Stimulated activated naive CD4-positive, alpha-beta T cell treated with Interleukin-2 at 50 U/mL for 16 hours (primary cell): ENCODE measurements around the gene MAK.
"Not testable (repeated sequence)": the region's sequence is repeated elsewhere in the genome, so short reads cannot be mapped to it uniquely, and the experiment has no call there.

ENCODE experiments used
- DNase-seq: peaks from one replicate; lab custom pipeline; 2025; lab: John Stamatoyannopoulos, UW

The MAK gene

GRCh38 chr6:10725716-10726115, 112.6 kb downstream of the MAK start:
- no peak for DNase-seq

DNA sequence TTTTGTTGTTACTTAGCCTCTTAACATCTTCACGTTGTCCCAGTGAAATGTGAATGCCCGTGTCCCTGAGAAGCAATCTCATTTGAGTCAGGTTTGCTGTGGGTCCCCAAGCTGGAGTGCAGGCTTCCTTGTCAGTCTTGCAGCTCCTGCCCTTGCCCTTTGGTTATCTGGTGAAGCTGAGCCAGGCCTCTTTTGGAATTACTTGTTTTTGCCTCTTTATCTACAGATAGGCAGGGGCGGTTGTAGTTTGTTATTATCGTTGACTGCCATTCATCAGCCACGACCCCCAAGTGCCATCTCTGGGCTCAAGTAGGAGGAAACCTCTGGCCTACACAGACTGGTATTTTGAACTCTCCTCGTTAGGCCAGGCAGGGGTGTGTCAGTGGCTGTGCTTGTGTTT, 113.3 kb downstream of the MAK start:
- no peak for DNase-seq

DNA sequence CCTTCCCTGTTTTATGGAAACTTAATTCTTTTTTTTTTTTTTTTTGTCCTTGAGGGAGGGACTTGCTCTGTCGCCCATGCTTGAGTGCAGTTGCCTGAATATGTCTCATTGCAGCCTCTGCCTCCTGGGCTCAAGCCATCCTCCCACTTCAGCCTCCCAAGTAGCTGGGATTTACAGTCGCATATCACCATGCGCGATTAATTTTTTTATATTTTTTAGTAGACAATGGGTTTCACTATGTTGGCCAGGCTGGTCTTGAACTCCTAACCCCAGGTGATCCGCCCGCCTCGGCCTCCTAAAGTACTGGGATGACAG, 114.8 kb downstream of the MAK start:
- no peak for DNase-seq

DNA sequence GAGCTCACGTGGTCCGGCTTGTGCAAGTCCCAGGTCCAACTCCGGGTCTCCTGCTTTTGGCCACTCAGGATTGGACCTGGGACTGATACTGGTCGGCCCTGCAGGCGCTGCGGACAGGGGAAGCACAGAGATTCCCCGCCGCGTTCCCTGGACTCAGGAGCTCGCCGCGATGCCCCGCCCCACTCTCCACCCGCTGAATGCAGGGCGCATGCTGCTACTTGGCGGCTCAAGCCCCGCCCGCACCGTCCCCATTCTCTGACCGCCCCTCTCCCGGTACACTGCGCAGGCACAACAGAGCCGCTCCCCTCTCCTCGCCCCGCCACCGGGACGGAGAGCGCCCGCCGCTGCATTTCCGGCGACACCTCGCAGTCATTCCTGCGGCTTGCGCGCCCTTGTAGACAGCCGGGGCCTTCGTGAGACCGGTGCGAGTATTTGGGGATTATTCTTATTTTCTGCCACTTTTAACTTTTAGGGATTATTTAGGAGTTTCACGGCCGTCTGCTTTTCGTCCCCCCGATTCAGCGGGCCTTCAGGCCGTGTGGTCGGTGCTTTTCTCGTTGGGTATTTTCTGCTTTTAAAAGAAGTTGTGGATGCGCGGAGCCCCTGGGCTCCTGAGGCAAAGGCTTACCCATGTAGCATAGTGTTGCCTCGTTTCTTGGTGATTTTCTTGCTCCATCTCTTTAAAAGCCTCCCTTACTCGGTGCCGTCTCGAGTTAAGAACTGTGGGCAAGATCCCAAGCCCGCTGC, 115.3 kb downstream of the MAK start, which contains the start of gene TMEM14C:
TMEM14C (plus strand) TSS at position 251 of the 747 bp plus-strand sequence. CDS start 1,544 bp downstream, outside the sequence.
- DNase-seq: peak; percentile 87

- no peak for DNase-seq
Measured at GRCh38 chr6:10722570-10722819, 115.8 kb downstream of the MAK start.

- DNase-seq: no peak
Measured at GRCh38 chr6:10721850-10722569, 116.3 kb downstream of the MAK start.

DNA sequence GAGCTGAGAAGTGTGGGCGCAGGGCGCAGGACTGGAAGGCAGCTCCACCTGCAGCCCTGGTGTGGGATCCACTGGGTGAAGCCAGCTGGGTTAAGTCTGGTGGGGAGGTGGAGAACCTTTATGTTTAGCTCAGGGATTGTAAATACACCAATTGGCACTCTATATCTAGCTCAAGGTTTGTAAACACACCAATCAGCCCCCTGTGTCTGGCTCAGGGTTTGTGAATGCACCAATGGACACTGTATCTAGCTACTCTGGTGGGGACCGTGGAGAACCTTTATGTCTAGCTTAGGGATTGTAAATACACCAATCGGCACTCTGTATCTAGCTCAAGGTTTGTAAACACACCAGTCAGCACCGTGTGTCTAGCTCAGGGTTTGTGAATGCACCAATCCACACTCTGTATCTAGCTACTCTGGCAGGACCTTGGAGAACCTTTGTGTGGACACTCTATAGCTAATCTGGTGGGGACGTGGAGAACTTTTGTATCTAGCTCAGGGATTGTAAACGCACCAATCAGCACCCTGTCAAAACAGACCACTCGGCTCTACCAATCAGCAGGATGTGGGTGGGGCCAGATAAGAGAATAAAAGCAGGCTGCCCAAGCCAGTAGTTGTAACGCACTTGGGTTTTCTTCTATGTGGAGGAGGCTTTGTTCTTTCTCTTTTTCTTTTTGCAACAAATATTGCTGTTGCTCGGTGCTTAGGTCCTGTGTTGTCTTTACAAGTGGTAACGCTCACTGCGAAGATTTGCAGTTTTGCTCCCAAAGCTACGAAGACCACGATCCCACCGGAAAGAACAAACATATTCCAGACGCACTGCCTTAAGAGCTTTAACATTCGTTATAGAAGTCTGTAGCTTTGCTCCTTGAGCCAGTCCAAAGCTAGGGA, 117.1 kb downstream of the MAK start:
- DNase-seq: not testable (repeated sequence)

GRCh38 chr6:10720265-10720959, 117.9 kb downstream of the MAK start:
- peak; percentile 40 for DNase-seq

DNA sequence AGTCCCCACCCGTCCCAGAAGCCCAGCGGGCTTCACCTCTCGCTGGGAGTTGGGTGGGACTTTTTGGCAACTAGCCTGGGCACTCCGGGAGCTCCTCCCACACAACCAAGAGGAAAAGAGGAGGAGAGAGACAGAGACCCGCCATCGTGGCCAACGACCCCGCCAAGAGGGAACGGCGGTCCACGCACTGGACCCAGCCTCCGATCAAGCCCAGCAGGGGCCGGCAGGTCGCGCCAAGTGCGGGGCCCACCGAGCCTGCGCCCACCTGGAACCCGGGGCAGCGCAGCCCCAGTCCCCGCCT, 118.4 kb downstream of the MAK start:
- no peak for DNase-seq

GRCh38 chr6:10719296-10719963, 118.9 kb downstream of the MAK start:
- peak; percentile 7 for DNase-seq

- DNase-seq: no peak
Measured at GRCh38 chr6:10713962-10714361, 124.4 kb downstream of the MAK start.
